HG02759 (cell line): ENCODE results near the gene PMM1.
"Not testable (repeated sequence)": the region's sequence is repeated elsewhere in the genome, so short reads cannot be mapped to it uniquely, and the experiment has no call there.

Source experiments
- ATAC-seq: cut with Tn5 transposase; IDR thresholded peaks from one replicate; pipeline ENCODE4 v1.9.1; 2021; ENCODE audit warnings: mild to moderate bottlenecking, moderate library complexity; ENCODE audit not compliant: unreplicated experiment

PMM1 gene

DNA sequence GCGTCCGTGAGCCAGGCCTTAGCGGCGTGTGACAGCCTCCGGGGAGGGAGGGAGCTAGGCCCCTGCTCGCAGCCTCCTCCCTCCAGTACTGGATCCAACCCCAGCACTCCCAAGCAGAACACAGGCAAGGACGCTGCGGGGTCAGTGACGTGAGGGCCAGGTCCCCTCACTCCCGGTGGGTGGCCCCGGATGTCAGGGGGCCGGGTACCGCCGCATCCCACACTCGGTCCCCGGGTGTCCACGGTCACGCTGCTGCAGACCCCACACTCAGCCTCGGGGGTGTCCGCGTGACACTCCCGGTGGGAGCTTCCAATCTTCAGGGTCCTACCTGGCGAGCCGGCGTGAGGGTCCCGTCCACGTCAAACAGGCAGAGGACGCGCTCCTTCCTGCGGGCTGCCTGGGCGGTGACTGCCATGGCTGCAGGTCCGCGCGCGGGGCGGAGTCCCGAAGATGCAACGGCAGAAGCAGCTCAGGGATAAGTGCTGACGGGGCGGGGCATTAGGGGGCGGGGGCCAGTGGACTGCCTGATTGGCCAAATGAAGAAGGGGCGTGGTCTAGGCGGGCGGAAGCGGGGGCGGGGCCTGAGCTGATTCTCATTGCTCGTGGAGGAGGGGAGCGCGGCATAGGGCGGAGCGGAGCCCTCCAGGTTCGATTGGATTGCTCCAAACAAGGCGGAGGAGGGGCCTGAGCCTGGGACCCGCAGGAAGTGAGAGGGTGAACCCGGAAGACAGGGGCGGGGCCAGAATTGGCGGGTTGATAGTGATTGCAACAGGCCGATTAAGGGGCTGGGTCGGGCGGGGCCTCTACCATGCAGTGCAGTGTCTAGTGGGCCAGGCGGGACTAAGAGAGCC, at the start of gene PMM1:
Gene PMM1 (minus strand): TSS at position 450 of the 851 bp plus-strand sequence. CDS start 35 bp downstream, at position 415.
- peak; percentile 94 for ATAC-seq

DNA sequence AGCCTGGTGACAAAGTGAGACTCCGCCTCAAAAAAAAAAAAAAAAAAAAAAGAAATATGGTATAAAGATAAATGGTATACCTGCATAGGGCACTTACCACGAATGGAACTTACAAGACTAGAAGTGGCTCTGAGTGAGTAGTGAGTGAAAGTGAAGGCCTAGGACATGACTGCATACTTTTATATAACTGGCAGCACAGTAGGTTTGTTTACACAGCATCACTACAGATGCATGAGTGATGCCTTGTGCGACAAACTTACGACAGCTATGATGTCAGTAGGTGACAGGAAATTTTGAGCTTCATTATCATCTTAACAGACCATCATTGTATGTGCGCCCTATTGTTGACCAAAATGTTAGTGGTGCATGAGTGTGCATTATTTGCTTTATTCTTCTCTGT, 49.1 kb upstream of the PMM1 start:
- ATAC-seq = no peak

DNA sequence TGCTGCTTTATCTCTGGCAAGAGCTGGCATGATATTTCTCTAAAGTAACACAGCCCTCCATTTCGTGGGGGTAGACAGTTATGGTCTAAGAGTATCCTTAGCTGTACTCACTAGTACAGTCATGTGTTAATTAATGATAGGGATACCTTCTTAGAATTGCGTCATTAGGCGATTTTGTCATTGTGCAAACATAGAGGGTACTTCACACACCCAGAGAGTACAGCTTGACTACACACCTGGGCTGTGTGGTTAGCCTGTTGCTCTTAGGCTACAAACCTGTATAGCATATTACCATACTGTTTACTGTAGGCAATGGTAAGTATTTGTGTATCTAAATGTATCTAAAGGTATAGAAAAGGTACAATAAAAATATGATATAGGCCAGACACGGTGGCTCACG, 48.5 kb upstream of the PMM1 start:
- no peak for ATAC-seq

DNA sequence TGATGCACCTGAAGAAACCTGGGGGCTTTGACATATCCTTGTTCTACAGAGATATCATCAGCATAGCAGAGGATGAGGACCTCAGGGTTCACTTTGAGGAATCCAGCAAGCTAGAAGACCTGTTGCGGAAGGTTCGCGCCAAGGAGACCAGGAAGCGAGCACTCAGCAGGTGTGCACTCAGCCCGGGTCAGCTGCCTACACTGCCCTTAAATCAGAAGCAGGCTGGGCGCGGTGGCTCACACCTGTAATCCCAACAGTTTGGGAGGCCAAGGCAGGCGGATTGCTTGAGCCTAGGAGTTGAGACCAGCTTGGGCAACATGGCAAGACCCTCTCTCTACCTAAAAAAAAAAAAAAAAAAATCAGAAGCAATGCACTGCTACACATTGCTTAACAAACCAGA, 48.0 kb upstream of the PMM1 start:
- not testable (repeated sequence) for ATAC-seq

DNA sequence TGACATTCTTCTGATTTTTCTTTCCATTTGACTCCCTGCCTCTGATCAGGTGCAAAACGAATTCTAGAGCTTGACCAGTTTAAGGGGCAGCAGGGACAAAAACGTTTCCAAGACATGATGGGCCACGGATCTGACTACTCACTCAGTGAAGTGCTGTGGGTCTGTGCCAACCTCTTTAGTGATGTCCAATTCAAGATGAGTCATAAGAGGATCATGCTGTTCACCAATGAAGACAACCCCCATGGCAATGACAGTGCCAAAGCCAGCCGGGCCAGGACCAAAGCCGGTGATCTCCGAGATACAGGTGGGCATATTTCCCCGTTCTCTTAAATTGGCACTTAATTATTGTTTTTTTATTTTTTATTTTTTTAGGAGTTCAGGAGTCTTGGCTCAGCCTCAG, 46.8 kb upstream of the PMM1 start:
- ATAC-seq = no peak

DNA sequence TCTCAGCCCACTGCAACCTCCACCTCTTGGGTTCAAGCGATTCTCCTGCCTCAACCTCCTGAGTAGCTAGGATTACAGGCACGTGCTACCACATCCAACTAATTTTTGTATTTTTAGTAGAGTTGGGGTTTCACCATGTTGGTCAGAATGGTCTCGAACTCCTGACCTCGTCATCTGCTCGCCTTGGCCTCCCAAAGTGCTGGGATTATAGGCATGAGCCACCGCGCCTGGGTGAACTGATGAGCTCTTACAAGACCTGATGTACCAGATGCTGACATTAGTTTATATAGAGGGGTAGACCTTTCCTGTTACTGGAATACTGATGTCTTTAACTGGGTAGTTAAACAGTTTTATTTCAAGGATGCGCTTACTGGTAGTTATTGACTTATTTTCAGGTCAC, 45.0 kb upstream of the PMM1 start:
- ATAC-seq = not testable (repeated sequence)

DNA sequence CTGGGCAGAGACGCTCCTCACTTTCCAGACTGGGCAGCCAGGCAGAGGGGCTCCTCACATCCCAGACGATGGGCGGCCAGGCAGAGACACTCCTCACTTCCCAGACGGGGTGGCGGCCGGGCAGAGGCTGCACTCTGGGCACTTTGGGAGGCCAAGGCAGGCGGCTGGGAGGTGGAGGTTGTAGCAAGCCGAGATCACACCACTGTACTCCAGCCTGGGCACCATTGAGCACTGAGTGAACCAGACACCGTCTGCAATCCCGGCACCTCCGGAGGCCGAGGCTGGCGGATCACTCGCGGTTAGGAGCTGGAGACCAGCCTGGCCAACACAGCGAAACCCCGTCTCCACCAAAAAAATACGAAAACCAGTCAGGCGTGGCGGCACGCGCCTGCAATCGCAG, 42.0 kb upstream of the PMM1 start:
- ATAC-seq = not testable (repeated sequence)

DNA sequence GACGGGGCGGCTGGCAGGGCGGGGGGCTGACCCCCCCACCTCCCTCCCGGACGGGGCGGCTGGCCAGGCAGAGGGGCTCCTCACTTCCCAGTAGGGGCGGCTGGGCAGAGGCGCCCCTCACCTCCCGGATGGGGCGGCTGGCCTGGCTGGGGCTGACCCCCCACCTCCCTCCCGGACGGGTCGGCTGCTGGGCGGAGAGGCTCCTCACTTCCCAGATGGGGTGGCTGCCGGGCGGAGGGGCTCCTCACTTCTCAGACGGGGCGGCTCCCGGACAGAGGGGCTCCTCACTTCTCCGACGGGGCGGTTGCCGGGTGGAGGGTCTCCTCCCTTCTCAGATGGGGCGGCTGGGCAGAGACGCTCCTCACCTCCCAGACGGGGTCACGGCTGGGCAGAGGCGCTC, 41.5 kb upstream of the PMM1 start:
- not testable (repeated sequence) for ATAC-seq

DNA sequence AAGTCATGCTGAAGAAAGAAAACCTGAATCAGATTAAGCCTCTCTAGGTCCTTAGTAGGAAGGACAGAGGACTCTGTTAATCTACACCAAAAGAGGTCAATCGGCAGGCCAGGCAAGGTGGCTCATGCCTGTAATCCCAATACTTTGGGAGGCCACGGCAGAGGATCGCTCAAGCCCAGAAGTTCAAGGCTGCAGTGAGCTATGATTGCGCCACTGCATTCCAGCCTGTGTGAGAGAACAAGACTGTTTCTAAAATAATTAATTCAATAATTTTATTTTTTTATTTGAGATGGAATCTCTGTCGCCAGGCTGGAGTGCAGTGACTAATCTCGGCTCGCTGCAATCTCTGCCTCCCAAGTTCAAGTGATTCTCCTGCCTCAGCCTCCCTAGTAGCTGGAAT, 35.9 kb upstream of the PMM1 start:
- no peak for ATAC-seq

DNA sequence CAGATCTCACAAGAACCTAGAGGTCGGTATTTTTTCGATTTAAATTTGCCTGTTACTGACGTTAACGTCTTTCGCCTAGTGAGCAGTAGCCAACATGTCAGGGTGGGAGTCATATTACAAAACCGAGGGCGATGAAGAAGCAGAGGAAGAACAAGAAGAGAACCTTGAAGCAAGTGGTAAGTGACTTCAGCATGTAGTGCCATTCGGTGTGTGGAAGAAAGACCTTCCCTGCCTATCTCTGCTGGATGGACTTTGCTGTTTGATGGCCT, 32.2 kb upstream of the PMM1 start:
- no peak for ATAC-seq

DNA sequence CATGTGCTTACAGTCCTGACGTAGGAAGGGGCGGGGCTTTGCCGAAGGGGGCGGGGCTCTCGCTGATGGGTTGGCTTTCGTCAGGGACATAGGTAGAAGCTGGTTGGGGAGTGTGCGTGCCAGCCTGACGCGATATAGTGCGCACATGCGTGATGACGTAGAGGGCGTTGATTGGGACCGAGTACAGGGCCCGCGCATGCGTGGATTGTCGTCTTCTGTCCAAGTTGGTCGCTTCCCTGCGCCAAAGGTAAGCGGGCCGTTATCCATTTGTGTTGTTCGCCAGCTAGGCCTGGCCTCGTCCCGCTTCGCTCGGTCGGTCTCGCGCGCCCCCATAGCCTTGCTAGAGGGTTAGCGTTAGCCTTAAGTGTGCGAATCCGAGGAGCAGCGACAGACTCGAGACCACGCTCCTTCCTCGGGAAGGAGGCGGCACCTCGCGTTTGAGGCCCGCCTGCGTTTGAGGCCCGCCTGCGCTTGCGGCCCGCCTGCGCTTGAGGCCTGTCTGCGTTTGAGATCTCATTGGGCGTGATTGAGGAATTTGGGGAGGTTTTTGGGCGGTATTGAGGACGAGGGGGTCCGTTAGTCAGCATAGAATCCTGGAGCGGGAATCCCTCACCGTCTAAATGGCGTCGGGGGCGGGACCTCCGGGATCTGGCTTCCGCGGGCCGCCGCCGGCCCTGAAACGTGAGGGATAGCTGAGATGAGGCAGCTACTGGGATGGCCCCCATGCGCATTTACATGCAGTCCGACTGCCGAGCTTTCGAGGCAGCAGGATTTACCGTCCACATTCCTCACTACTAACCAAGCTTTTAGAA, 31.7 kb upstream of the PMM1 start, which contains the start of gene XRCC6:
Gene XRCC6 (plus strand): TSS at position 197 of the 812 bp plus-strand sequence. CDS start 710 bp downstream, outside the sequence.
- peak; percentile 86 for ATAC-seq

DNA sequence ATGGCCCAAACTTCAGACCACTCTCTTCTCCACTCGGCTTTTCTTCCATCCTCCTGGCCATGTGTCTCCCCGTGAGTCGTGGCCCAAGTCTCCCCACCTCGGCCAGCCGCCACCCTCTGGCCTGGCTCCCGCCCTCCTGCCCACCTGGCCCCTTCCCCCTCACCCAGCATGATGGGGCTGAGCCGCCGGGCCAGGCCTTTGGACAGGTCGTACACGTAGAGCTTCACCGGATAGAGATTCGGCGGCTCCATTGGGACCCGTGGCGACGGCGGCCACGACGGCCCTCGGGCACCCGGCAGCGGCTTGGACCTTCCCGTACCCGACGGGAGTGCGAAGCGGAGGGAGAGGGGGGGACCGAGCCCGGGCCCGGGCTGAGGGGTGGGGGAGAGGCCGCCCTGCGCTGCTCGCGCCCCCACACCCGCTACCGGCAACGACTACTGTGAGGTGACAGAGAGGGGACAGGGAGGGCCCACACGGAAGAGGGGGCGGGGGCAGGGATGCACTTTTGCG, 31.0 kb upstream of the PMM1 start, which contains the start of gene DESI1:
Gene DESI1 (minus strand): TSS at position 455 of the 510 bp plus-strand sequence. CDS start 204 bp downstream, at position 251.
- ATAC-seq = peak; percentile 32

DNA sequence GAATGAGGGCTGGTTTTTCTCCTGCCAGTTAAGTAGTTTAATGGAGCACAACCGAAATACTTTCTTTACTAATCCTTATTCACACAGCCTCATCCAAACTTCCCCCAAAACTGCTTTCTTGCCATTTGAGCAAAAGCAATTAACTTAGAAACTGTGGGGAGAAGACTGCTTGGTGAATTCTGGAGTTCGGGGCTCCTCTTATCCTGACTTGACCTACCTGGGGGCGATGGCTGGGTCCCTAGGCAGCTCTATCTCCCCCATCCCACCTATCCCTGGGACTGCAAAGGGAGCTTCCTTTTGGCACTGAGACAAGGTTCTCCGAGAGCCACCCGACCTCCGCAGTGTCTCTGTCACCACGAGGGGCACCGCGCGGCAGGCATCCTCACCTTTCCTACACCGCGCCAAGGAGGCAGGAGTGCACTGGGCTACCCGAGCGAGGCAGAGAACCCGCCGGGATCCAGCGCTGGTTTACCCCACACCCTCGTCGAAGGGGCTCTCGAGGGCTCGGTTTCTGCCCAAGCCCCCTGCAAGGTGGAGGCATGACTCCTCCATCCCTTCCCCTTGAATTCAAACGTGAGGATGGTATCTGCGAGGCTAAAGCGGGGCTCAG, 30.4 kb upstream of the PMM1 start:
- ATAC-seq = no peak

DNA sequence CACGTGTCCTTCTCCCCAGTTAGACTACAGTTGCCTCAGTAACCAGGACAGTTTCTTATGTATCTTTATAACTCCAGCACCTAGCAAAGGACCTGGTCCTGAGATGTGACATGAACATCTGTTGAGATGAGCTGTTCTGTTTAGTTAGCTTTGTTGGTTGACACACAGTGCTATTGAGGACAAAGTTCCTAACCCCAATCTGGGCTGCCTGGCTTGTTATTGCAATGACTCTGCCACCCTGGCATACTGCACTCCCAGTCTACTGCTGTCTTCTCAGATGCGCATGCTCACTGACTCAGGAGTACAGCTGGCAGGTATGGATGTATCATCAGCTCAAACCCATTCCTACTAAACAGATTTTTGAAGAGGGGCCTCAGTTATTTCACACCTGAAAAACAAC, 23.8 kb upstream of the PMM1 start:
- ATAC-seq = no peak

DNA sequence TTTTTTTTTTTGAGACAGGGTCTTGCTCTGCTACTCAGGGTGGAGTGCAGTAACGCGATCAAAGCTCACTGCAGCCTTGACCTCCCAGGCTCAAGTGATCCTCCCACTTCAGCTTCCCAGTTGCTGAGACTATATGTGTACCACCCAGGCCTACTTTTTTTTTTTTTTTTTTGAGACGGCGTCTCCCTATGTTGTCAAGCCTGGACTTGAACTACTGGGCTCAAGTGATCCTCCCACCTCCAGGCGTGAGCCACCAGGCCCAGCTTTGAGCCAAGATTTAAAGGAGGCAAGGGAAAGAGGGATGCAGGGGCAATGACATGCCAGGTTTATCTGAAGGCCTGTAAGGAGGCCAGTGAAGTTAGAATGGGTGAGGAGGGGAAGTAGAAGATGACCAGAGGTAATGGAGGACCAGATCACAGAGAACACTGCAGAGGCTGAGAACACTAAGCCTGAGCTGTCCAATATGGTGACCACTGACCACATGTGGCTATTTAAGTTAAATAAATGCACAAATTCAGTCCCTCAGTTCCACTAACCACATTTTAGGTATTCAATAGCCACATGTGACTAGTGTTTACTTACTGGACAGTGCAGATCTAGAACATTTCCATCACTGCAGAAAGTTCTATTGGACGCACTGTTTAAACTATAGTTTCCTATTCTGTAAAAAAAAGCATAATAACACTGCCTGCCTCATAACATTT, 23.1 kb upstream of the PMM1 start:
- no peak for ATAC-seq

DNA sequence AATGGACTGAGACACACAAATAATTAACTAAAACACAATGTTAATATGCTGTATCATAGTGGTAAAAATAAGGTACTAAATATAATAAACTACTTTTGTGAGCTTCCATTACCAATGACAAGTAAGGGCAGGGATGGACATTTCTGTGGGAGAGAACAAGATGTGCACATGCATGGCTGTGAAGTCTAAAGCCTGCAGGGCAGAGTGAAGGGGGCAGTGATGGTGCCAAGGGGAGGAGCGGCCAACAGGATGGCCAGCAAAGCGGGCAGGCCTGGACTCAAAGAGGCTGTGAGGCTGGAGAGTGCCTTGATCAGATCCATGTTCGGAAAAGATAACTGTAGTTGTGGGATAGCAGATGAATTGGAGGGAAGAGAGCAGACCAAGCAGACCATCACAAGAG, 18.7 kb upstream of the PMM1 start:
- ATAC-seq = no peak

DNA sequence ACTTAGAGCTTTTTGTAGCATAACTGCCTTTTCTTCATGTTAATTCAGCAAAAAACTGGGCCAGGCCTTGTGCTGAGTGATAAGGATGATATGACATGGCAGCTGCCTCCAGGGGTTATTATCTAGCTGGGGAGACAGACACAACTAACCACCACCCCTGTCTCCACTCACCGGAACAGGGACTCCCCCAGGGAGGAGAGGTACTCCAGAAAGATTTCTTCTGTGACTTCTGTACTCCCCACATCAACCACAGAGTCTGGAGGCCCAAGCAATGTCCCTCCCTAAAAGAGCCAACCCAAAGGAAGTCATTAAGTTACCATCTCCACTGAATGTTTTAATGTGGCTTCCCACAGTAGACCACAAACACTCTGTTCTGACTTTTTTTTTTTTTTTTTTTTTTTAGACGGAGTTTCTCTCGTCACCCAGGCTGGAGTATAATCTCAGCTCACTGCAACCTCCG, 14.3 kb upstream of the PMM1 start:
- ATAC-seq = peak; percentile 64

DNA sequence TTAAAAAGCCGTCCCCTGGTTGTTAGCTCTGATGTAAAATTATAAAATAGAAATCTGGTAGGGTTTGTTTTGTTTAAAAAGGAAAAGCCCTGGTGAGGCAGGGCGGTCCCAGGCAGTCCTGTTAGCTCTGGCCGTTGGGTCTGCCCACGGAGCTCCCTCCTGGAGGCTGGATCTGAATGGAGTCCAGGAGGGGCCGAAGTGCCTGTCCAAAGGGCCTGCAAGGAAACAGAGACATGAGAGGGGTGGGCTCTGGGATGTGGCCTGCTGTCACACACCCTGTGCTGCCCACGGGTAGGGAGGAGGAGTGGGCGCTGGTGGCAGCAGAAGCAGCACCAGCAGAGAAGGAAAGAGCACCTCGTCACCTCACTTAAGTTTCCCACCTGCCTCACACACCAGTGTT, 11.3 kb upstream of the PMM1 start:
- ATAC-seq = no peak

DNA sequence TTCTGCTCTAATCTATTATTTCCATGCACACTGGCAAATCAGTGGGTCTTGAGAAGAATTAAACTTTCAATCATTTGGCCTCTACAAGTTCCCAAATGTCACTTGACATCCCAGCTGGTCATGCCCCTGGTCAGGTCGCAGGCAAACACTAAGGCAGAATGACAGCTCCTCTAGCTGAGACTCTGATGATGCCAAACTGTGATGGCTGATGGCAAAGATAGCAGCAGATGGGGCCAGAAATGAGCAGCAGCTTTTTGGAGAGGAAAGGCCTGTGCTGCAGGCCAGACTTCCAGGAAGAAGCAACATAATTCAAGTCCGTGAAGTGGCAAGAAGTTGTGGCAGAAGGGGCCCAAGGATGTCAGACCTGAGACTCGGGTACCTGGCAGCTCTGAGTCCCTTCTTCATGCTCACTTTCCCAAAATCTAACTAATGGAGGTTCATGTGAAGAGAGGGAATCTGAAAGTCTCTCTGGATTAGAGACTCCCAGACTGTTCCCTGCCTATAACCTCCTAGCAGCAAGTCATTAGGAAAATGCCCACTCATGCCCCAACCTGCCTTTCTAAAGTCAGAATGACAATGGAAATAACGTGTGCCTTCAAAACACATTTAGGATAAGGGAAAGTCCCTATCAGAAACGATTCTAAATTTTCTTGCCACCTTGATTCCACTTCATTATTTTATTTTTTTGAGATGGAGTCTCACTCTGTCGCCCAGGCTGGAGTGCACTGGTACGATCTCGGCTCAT, 9.4 kb upstream of the PMM1 start:
- ATAC-seq = no peak

DNA sequence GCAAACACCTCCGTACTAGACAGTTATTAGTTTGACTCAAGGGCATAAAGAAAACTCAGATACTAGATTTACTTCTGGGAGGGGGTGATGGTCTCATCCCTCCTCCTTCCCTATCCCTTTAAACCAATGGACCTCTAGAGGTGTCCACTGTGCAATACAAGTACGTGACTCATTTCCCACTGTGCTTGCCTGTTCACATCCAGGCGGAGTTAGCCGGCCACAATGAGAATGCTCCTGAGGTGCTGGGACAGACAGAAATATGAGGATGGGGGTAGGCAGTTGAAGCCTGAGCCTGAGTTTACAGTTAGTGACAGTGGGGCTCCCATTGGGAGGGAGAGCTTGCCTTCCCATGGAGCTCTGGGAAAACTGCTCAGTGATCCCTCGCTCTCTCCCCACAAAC, 8.4 kb upstream of the PMM1 start:
- ATAC-seq = no peak
